GM19463 (cell line): Measurements from ENCODE around the gene KCNK6.
"Not testable (repeated sequence)": the region's sequence is repeated elsewhere in the genome, so short reads cannot be mapped to it uniquely, and the experiment has no call there.

Experiments used
- ATAC-seq: cut with Tn5 transposase; IDR thresholded peaks from one replicate; pipeline ENCODE4 v1.9.1; 2021; ENCODE audit warnings: mild to moderate bottlenecking, moderate library complexity; ENCODE audit not compliant: unreplicated experiment

Gene KCNK6

GRCh38 chr19:38360839-38361631, 41.4 kb downstream of the KCNK6 start:
- ATAC-seq = no peak

- peak; percentile 66 for ATAC-seq
Observed at GRCh38 chr19:38361633-38362075, 42.0 kb downstream of the KCNK6 start.

GRCh38 chr19:38362076-38362945, 42.7 kb downstream of the KCNK6 start:
- peak; percentile 35 for ATAC-seq

- ATAC-seq = not testable (repeated sequence)
Observed at GRCh38 chr19:38362946-38363688, 43.5 kb downstream of the KCNK6 start.

- no peak for ATAC-seq
Observed at GRCh38 chr19:38367041-38367440, 47.4 kb downstream of the KCNK6 start.

GRCh38 chr19:38369584-38369983, 49.9 kb downstream of the KCNK6 start:
- no peak for ATAC-seq

- ATAC-seq = no peak
Observed at GRCh38 chr19:38370299-38370698, 50.7 kb downstream of the KCNK6 start.

- ATAC-seq = no peak
Observed at GRCh38 chr19:38371081-38371480, 51.4 kb downstream of the KCNK6 start.

- ATAC-seq = no peak
Observed at GRCh38 chr19:38373907-38374331, 54.3 kb downstream of the KCNK6 start.

- peak; percentile 94 for ATAC-seq
Observed at GRCh38 chr19:38374332-38375097, 54.9 kb downstream of the KCNK6 start, which contains the start of gene PSMD8. TSS of gene PSMD8 (plus strand) at chr19:38374571. CDS start at chr19:38374602, 31 bp downstream.

GRCh38 chr19:38375098-38375493, 55.5 kb downstream of the KCNK6 start:
- ATAC-seq = no peak

GRCh38 chr19:38375748-38376147, 56.1 kb downstream of the KCNK6 start:
- ATAC-seq = no peak

GRCh38 chr19:38376576-38376975, 56.9 kb downstream of the KCNK6 start:
- no peak for ATAC-seq

- no peak for ATAC-seq
Observed at GRCh38 chr19:38377052-38377451, 57.4 kb downstream of the KCNK6 start.

- ATAC-seq = no peak
Observed at GRCh38 chr19:38378866-38379265, 59.2 kb downstream of the KCNK6 start.

GRCh38 chr19:38381138-38381537, 61.5 kb downstream of the KCNK6 start:
- no peak for ATAC-seq
